KOPT-K1 (cell line): Measurements from ENCODE around the gene SCYL3.
"Not testable (repeated sequence)": the region's sequence is repeated elsewhere in the genome, so short reads cannot be mapped to it uniquely, and the experiment has no call there.

Experiments
- H3K27ac ChIP-seq: fragments of 200-600 bp; sonication (generic); 2 replicates; pipeline ENCODE4 v1.5.1; 2016; ENCODE audit warnings: antibody characterized with exemption, mild to moderate bottlenecking, low read depth, low read length; ENCODE audit not compliant: poor library complexity, severe bottlenecking
- H3K36me3 ChIP-seq: fragments of 200-600 bp; sonication (generic); 2 replicates; pipeline ENCODE4 v1.5.1; 2017; ENCODE audit warnings: antibody characterized with exemption, mild to moderate bottlenecking, low read length, moderate library complexity; ENCODE audit not compliant: insufficient read depth
- H3K9me3 ChIP-seq: fragments of 200-600 bp; sonication (generic); 2 replicates; pipeline ENCODE4 v1.5.1; 2017; ENCODE audit warnings: antibody characterized with exemption, low read length, mild to moderate bottlenecking; ENCODE audit not compliant: insufficient read depth, poor library complexity, severe bottlenecking

The SCYL3 gene

DNA sequence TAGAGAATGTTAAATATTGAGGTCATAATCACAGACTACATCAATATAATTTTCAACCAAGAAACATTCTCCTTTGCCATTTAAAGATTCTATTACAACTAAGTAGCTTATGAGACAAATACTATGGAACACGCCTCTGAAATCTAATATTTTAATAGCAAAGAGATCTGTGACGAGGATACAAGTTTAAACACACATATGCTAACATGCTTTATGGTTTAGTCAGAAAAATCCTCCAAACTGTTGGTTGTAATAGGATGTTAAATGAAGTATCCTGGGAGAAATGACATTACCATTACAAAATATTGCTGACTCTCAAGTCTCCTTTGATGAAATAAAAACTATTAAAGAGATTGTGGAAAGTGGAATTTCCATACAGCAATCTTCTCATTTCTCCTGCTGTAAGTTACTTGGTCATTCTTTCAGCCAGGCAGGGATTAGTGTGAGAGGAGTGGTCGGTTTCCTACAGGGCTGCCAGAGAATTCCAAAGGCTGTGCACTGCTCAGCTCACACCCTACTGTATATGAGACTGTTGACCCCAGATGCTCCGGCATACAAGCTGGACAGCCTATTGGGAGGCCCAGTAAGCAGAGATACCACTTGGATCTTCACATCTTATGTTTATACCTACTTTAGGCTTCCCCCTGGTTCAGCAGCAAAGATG is 26.6 kb downstream of the SCYL3 start:
- Histone ChIP-seq H3K36me3 (peaks cover 96% of the 10 kb centered on the region), H3K9me3 (peaks cover 9% of the 10 kb centered on the region), H3K27ac (no peak overlapping the region)

DNA sequence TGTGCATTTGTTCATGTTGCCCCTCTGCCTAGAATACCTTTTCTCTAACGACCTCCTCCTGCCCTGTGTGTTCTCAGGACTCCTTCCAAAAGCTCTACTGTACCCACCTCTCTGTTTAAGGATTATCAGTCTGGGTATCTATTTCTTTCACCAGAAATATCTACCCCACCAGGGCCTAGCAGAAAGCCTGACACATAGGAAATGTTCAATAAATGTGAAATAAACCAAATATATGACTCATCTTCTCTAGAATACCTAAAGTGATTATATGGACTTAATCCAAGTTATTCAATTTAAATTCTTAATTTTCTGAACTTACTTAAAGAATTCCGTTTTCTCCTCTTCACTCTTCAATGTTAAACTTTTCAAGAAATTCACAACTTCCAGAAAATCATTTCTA is 27.1 kb downstream of the SCYL3 start:
- Histone ChIP-seq H3K36me3 (peaks cover 95% of the 10 kb centered on the region), H3K9me3 (peaks cover 4% of the 10 kb centered on the region), H3K27ac (no peak overlapping the region)

DNA sequence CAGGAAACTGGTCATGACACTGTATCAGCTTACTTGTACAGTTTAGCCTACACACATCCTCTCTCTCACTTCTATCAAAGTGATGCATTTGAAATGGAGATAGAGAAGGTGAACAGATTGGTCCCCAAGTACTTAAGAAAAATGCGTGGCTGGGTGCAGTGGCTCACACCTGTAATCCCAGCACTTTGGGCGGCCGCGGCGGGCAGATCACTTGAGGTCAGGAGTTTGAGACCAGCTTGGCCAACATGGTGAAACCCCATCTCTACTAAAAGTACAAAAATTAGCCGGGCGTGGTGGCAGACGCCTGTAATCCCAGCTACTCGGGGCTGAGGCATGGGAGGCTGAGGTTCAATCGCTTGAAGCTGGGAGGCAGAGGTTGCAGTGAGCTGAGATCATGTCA is 29.2 kb downstream of the SCYL3 start:
- H3K9me3 ChIP-seq, H3K27ac ChIP-seq: not testable (repeated sequence)
- peaks cover 97% of the 10 kb centered on the region for H3K36me3 ChIP-seq

DNA sequence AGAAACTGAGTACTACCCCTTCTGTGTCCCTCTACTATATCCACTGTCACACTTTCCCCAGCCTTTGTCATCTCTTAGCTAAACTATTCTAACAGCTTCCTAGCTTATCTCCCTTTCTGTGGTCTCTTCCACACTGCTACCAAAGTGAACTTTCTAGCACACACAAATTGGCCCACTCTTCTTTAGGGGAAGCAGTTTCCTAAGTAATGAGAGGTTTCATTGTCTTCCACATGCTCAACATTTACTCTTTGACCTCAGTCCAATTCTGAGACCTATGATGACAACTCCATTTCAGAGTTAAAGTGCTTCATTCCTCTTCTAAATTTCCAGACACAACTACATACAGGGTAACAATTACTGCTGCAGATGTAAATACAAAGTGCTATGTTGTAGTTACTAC is 32.9 kb downstream of the SCYL3 start:
- H3K36me3 ChIP-seq: peaks cover 97% of the 10 kb centered on the region
- no peak overlapping the region for H3K27ac ChIP-seq
- no peaks in the 10 kb centered on the region for H3K9me3 ChIP-seq

DNA sequence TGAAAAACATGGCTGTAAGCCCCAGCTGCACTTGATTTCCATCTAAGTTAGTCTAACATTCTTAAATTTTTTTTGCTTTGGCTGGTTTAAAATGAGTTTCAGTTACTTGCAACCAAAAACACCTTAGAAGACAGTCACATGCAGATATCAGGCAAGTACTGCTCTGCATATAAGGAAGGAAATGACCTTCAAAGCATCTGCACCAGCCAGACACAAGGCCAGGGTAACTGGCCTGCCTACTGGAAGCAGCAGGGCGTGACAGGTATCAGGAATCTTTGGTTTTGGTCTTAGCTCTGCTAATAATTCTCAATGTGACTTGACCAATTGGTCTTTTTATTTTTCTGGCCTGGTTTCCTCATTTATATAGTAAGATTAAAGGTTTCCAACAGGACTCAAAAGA is 33.5 kb downstream of the SCYL3 start:
- H3K27ac ChIP-seq: no peak overlapping the region
- H3K36me3 ChIP-seq: peaks cover 97% of the 10 kb centered on the region
- no peaks in the 10 kb centered on the region for H3K9me3 ChIP-seq

DNA sequence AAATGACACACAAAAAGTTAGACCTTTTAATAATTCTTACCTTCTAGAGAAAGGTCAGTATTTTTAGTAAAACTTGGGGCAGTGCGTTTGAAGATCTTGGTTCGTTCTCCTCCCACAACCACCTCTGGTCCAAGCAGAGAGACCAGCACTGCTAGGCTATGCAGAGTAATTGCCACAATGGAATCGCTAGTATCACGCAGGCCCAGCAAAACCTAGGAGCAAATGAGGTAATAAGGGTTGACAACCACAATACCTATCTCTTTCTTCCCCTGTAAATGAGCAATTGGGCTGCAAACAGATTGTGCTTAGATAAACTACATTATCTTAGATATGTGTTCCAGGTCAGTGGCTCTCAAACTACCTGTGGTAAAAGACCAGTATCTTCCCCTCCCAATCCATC is 34.7 kb downstream of the SCYL3 start:
- no peak overlapping the region for H3K27ac ChIP-seq
- H3K36me3 ChIP-seq: peaks cover 98% of the 10 kb centered on the region
- no peaks in the 10 kb centered on the region for H3K9me3 ChIP-seq

DNA sequence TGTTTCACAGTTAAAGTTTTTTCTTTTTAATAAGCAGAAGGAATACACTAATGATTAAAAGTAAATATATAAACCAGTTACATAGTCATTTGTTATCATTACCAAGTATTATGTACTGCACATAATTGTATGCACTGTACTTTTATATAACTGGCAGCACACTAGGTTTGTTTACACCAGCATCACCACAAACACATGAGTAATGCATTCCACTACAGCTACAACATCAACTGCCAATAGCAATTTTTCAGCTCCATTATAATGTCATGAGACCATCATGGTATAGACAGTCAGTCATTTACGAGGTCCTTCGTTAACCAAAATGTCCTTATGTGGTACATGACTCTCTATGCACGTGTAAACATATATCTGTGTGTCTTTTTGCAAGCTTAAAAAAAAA is 35.2 kb downstream of the SCYL3 start:
- Histone ChIP-seq H3K36me3 (peaks cover 98% of the 10 kb centered on the region), H3K27ac (no peak overlapping the region), H3K9me3 (no peaks in the 10 kb centered on the region)

DNA sequence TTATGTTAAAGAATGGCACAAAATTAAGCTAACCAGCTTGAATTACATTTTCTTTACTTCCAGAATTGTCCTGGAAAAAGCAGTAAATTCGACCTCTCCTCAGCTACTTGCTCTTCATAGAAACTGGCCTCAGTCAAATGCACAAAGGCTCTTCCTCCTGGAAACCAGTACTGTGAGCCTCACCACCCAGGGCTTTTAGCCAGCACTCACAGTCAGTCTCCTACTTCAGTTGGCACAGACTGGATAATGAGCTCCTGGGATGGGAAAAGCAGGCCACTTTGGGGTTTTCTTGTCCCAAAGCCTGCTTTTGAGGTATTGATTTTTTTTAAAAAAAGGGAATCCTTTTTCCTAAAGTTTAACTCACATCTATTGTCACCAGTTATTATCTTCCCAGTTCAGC is 40.4 kb downstream of the SCYL3 start:
- Histone ChIP-seq H3K9me3 (no peaks in the 10 kb centered on the region), H3K36me3 (peaks cover 99% of the 10 kb centered on the region), H3K27ac (no peak overlapping the region)

DNA sequence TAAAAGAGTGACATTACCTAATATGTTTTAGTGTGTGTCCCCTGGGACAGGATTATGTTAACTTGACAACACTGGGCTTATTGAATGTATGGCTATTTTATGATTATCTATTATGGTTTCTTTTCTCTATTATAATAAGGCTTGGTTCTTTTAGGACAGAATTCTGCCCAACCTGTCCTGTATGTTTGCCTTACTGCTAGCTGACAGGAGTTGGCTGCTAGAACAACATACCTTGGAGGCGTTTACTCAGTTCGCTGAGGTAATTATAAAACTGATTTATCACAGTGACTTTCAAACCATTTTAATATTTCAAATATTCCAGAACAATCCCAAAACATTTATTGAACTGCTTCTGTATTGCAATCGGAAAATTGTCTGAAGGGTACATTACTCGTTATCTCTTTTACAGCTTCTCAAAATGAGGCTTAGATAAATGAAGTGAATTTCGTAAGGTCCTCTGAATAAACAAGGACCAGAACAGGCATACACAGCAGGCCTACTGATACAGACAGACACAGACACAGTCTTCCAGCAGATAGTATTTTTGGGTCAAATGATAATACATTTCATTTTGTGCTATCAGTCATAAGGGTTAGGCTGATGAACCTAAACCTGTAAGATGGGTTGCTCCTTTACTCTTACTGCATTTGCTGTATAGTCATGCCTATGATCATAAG is 44.2 kb downstream of the SCYL3 start:
- Histone ChIP-seq H3K9me3 (no peaks in the 10 kb centered on the region), H3K36me3 (peaks cover 99% of the 10 kb centered on the region), H3K27ac (no peak overlapping the region)

DNA sequence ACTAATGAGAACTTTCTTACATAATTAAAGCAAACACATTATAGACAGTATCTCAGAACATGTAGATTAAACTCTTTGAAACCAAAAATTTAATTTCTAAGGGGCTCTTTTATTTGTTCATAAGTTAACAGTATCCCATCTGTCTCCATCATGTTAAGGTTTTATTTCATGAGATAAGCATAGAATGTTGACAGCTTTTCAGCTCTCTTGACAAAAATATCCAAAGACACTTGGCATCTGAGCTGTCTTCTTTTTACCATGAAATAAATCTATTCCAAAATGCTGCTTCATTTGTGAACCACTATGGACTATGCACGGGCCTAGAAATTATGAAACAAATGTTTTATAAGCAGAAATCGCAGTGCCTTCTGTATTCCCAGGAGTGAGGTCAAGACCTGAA is 45.2 kb downstream of the SCYL3 start:
- no peaks in the 10 kb centered on the region for H3K9me3 ChIP-seq
- H3K27ac ChIP-seq: no peak overlapping the region
- peaks cover 99% of the 10 kb centered on the region for H3K36me3 ChIP-seq

DNA sequence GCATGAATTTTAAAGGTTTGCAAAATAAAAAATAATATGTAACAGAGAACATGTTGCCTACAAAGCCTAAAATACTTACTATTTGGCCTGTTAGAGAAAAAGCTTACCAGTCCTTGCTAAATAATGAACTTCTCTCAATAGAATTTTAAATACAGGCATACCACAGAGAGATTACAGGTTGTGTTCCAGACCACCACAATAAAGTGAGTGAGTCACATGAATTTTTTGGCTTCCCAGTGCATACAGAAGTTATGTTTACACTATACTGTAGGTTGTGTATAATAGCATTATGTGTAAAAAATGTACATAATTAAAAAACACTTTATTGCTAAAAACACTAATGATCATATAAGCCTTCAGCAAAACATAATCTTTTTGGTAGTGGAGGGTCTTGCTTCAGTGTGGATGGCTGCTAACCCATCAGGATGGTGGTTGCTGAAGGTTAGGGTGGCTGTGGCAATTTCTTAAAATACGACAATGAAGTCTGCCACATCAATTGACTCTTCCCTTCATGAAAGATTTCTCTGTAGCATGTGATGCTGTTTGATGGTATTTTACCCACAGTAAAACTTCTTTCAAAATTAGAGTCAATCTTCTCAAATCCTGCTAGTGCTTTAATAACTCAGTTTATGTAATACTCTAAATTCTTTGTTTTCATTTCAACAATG is 48.6 kb downstream of the SCYL3 start:
- no peaks in the 10 kb centered on the region for H3K9me3 ChIP-seq
- H3K36me3 ChIP-seq: peaks cover 100% of the 10 kb centered on the region
- H3K27ac ChIP-seq: no peak overlapping the region

DNA sequence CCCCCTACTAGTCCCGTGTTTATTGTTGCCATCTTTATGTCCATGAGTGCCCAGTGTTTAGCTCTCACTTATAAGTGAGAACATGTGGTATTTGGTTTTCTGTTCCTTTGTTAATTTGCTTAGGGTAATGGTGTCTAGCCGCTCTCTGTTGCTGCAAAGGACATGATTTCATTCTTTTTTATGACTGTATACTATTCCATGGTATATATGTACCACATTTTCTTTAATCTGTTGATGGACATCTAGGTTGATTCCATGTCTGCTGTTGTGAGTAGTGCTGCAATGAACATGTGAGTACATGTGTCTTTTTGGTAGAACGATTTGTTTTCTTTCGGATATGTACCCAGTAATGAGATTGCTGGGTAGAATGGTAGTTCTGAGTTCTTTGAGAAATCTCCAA is 54.8 kb downstream of the SCYL3 start:
- Histone ChIP-seq H3K9me3 (peaks cover 14% of the 10 kb centered on the region), H3K27ac (no peak overlapping the region), H3K36me3 (peaks cover 100% of the 10 kb centered on the region)

DNA sequence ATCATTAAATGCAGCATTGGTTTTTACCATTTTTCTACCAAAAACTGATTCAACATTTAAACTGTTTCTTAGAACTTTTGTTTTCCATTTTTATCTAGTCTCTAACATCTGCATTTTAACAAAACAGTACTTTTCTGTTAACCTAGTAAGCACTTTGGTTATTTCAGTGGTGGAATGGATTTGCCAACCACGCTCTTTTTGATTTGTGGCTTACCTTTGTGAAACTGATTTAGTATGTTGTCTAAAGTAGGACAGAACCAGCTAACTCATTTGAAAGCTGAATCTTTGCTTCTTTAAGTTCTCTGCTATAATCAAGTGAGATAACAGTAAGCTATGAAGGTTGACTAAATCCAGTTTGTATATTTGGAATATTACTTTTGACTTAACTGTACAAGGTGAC is 57.5 kb downstream of the SCYL3 start:
- no peak overlapping the region for H3K27ac ChIP-seq
- peaks cover 14% of the 10 kb centered on the region for H3K9me3 ChIP-seq
- H3K36me3 ChIP-seq: peaks cover 100% of the 10 kb centered on the region

DNA sequence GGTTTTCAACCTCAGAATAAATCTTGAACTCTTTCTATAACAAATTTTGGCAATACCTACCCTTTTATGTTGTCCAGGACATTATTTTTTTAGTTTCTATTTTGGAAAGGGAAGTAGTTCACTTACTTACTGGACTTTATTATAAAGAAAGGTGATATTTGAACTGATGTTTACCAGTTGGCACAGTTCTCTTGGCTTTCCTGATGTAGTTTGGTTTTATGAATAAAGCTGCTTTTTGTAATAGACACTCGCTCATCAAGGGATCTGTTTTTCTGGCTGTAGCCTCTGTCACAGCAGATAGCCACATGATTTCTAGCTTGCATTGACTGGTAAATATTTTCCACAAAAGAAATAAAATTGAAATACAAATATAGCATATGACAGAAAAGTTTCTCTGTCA is 58.0 kb downstream of the SCYL3 start:
- no peak overlapping the region for H3K27ac ChIP-seq
- H3K9me3 ChIP-seq: peaks cover 14% of the 10 kb centered on the region
- H3K36me3 ChIP-seq: peaks cover 100% of the 10 kb centered on the region

DNA sequence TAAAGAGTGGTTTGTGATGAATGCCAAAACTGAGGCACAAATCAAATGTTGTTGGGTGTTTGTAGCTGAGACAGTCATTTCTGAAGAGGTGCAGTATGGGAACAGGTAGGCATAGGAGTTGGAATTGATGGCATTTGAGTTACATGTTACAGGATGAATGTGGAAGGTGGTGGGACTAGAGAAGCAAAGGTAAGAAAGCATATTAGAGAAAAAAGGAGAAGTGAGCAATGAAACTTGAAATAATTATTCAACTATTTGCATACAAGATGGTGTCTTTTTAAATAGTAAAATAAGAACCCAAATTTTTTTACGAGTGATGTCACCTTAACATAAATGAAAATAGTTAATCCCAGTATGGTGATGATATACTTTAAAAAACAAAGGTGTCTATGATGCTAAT is 58.8 kb downstream of the SCYL3 start:
- peaks cover 100% of the 10 kb centered on the region for H3K36me3 ChIP-seq
- no peak overlapping the region for H3K27ac ChIP-seq
- H3K9me3 ChIP-seq: peaks cover 14% of the 10 kb centered on the region
